ENCODE measurements around the gene TPRG1L.
A peak's percentile ranks its signal among the peaks of the same experiment; 100 is the strongest.

The TPRG1L gene

DNA sequence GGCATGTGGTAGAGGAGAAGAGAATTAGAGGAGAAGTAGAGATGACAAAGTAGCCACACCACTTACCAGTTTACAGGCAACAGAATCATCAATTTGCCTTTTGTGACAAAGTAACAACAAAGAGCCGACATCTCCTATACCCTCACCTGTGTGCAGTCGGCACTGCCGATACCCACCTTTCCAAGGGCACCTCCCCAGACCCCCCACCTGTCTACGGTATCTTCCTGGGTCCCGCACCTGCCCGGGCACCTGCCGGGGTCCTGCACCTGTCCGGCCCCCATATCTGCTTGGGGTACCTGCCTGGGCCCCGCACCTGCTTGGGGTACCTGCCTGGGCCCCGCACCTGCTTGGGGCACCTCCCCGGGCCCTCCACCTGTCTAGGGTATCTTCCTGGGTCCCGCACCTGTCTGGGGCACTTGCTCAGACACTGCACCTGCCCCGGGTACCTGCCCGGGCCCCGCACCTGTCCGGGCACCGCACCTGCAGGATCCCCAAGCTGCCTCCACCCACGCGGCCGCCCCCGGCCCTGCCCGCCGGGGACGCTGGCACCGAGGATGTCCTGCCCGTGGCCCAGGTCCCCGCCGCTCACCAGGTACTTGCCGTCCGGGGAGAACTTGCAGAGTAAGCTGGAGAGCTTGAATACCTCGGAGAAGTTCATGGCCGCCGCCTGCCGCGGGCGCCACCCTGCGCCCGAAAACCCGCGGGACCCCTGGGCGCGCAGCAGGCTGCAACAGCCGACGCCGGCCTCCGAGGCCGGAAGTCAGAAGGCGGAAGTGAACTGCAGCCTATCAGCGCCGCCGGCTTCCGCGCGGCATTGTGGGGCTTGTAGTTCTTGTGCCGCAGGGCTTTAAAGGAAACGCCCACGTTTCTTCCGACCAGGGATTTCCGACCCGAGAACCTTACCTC lies 24.8 kb downstream of the TPRG1L start, which contains the start of gene WRAP73:
WRAP73 (minus strand) TSS at position 762 of the 906 bp plus-strand sequence; CDS start at position 658, 104 bp downstream.
- peak; percentile 82 for DNase-seq

DNA sequence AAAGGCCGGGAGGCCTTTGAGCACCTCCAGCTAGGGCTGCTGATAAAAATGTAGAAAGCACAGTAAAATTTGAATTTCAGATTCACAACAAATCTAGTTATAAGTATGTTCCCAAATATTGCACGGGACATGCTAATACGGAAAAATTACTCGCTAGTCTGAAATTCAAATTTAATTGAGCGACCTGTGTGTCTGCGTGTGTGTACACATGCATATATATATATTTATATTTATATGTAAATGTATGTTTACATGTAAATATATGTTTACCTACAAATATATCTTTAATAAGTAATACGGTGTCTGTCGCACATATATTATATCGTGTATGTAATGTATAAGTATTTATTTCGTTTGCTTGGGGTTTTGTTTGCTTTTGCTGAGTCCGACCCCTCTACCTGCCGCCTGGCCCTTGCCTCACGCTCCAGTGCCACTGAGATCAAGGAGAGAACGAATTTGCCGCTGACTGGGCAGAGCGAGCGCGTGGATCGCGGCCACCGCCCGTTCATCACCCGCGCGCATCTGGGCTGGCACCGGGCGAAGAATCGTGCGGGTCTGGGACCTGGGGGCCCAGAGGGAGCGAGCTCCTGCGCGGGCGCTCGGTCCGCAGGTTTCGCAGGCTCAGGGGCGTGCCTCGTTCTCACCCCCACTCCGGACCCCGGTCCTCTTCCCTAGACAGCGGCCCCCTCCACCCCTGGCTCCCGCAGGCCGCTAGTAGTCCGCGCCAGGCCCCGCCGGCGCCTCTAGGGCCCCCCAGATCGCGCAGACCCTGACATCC lies 25.6 kb downstream of the TPRG1L start:
- no peak for DNase-seq

DNA sequence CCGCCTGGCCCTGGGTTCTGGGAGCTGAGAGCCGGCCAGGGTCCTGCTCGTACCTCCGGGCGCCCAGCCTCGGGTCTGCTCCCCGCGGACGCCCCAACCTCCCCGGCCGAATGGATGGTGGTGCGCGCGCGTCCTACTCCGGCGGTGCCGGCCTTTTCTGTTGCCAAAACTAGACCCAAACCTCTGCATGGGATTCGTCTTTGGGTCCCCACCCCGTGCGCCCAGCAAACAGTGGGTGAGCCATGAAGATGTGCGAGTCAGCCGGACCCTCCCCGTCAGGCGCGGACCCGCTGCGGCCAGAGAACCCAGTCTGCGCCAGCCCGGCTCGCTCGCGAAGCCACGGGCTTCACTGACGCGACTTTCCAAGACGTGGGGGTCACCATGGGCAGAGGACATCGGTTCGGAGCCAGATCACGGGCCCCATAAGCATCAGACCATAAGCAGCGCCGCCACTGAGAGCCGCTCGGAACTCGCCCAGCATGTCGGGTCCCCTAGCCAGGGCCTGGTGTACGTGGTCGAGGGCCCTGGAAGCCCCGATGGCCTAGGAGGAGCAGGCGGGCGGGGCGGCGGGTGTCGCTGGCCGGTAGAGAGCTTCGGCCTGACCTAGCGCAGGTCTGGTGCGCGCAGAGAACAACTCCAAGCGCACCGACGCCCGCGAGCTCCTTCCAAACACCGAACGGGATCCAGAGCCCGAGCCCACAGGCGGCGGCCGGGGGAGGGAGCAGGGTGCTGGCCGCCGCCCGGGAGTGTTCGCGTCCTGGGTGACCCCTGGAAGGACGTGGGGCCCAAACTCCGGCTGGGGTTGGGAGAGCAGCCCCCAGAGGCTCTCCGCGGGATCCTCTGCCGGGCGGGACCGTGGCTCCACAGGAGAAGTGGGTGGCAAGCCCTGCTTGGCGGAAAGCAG lies 26.5 kb downstream of the TPRG1L start:
- DNase-seq = no peak

DNA sequence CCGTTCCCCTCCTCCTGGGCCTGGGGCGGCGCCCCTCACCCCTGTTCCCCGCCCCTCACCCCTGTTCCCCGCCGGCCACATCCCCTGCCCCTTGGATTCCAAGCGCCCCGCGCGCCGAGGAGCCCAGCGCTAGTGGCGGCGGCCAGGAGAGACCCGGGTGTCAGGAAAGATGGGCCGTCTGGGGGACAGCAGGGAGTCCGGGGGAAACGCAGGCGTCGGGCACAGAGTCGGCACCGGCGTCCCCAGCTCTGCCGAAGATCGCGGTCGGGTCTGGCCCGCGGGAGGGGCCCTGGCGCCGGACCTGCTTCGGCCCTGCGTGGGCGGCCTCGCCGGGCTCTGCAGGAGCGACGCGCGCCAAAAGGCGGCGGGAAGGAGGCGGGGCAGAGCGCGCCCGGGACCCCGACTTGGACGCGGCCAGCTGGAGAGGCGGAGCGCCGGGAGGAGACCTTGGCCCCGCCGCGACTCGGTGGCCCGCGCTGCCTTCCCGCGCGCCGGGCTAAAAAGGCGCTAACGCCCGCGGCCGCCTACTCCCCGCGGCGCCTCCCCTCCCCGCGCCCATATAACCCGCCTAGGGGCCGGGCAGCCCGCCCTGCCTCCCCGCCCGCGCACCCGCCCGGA lies 27.2 kb downstream of the TPRG1L start, which contains the start of gene TP73:
TP73 (plus strand) TSS at position 587 of the 618 bp plus-strand sequence. CDS start 29,850 bp downstream, outside the sequence.
- DNase-seq = no peak

DNA sequence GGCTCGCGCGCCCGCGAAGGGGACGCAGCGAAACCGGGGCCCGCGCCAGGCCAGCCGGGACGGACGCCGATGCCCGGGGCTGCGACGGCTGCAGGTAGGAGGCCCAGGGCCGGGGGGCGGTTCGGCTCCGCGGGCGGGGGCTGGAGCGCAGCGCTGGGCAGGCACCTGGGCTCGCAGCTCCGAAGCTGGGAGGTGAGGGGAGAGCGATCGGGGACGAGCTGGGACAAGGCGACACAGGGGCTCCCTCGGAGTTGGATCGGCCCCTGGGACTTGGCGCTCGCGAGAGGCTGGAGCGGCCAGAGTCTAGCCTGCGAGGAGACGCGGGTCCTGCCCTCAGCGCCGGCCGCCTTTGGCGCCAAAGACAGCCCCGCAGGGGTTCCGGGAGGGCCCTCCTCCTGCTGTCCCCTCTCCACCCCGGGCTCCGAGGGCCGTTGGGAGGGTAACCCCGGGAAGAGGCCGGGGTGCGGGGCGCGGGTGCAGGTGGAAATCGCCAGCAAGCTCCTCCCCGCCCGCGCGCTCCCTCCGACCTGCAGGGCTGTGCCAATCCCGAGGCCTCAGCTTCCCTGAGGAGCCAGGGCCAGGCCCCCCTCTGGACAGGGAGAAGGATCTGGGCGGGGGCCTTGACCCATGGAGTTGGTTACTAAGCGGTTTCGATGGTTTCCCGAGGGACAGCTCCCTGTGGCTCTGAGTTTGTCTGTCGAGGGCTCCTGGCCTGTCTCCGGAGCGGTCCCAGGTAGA lies 27.9 kb downstream of the TPRG1L start:
- no peak for DNase-seq

DNA sequence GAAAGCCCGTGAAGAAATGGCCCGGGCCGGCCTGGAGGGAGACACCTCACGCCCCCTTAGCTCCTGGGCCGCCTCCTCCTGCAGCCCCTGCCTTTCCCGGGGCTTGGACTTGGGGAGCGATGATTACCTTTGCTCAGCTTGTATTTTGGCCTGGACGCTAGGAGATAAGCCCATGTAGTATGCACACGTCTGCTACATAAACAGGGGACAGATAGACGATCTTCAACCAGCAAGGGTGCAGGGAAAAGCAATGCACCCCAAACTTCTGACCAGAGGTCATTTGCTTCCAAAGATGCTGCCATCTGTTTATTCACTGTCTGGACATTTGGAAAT lies 28.4 kb downstream of the TPRG1L start:
- no peak for DNase-seq

DNA sequence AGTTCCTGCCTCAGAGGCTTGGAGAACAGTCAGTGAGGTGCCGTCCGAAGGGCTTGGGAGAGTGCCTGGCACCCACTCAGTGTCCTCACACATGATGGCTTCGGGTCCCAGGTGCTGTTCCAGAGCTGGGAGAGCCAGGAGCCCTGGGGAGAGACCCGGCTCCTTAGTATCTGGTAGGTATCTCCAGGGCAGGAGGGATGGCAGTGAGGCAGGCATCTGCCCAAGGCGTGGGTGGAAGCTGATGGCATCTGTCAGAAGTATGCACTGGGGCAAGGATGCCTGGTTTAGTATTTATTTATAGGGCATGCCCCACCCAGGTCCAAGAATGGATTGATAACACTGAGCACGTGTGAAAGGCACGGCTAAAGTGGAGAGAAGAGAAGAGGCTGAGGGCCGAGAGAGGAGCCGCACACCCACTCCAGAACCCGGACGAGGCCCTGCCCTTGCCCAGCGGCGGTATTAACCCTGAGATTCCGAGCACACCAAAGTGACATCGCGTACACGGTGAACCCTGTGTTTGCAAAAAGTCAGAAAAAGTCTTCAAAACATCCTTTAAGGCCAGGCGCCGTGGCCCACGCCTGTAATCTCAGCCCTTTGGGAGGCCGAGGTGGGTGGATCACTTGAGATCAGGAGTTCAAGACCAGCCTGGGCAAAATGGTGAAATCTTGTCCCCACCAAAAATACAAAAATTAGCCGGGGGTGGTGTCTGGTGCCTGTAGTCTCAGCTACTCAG lies 29.9 kb downstream of the TPRG1L start:
- no peak for DNase-seq

DNA sequence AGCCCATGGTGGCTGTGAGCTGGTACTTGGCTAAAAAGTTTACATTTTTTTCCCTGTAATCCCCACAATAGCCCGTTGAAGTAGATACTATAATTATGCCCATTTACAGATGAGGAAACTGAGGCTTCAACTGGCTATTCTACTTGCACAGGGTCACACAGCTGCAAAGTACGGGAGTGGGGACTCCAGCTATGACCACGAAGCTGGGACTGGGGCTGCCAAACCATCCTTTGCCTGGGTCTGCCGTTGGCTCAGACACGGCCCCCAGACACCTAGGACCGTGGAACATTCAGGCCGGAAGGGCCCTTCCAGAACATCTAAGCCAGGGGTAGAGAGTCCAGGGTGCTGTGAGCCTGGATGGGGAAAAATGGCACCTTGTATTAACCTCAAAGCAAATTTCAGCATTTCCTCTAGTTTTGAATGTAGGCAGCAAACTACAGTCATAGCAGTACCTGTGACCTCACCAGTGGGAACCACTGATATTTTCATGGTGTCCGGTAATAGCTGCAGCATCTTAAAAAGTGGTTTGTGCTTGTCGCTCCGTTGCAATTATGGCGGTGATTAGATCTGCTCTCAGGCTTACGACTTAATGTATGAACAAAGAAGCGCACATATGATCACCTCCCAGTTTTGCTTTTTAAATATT lies 31.8 kb downstream of the TPRG1L start:
- DNase-seq = no peak

DNA sequence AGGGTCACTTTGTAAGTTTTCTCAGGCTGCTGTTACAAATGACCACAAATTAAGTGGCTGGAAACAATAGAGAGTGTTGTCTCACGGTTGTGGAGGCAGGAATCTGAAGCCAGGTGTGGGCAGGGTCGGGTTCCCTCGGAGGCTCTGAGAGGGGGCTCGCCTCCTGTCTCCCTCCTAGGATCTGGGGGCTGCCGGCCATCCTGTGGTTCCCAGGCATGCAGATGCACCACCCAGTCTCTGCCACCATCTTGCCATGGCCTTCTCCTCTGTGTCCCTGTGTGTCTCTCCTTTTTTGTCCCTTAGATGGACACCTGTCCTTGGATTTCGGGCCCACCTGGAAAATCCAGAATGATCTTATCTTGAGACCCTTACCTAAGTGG lies 32.3 kb downstream of the TPRG1L start:
- no peak for DNase-seq

DNA sequence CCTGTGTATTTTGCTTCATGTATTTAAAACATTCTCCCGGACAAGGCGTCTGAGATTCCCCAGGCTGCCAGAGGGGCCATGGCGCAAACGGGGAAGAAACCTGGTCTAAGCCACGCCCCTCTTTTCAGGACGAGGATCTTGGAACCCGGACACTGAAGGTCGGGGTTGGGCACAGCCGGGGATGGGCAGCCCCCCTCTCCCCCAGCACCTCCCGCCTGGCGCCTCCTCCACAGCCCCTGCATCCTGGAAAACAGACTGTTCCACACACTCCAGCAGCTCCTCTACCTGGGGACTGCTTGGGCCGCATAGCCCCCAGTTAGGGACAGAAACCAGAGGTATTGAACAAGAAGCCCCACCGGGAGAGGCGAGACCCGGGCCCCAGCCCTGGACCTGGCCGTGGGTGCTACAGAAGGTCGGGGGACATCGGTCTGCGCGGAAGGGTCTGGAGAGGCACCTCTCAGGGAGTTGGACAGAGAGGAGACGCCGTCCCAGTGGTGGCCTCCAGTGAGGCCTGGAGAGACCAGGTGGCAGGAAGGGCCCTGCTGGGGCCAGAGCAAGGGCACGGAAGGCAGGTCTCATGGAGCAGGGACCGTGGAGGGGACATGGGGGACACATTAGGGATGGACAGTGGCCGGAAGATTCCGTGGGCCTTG lies 32.9 kb downstream of the TPRG1L start:
- no peak for DNase-seq

DNA sequence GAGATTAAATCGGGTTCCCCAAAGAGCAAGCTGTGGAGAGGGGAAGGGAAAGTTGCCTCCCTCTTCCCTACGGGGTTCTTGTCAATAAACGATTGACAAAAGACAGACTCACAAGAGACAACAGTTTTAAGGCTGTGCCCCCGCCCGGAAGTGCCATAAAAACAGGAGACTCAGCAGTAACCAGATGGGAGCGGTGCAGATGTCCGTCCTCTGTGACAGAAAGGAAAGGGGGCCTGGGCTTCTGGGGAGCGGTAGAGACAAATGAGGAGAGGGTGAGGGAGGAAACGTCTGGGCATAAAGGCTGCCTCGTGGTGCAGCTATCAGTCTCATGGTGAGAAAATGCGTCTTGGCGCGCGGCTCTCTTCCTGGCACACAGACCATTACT lies 33.4 kb downstream of the TPRG1L start:
- no peak for DNase-seq

DNA sequence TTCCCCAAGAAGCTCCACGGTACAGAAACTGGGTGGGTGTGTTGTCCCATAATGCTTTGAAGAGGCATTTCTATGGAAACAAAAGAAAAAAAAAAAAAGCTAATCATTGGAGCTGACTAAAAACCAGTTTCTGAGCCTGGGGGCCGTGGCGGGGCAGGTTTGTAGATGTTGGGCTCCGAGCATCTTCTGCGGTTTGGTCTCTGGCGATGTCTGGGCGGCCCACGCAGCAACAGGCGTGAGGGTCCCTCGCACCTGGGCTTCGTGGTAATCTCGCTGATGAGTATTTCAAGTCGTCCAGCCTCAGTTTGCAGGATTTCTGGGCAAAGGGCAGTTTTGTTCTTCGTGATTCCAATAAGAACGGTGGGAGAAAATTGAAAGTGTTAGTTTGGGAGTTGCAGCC lies 34.3 kb downstream of the TPRG1L start:
- DNase-seq = no peak

DNA sequence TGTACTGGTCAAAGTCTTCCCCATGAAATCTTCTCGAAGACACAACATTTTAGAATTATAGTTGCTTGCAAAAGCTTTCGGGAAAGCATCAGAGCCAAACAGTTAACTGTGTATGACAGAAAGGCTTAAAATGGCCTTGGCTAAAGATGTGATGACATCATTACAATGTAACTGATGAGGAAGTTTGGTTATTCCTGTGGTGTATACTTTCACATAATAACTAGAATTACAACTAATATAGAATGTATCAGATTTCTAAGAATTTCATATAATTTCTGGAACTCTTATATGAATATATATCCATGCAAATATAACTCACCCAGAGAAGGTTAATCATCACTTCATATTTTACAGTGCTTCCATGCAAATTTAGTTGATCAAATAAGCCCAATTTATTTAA lies 35.9 kb downstream of the TPRG1L start:
- DNase-seq = no peak

DNA sequence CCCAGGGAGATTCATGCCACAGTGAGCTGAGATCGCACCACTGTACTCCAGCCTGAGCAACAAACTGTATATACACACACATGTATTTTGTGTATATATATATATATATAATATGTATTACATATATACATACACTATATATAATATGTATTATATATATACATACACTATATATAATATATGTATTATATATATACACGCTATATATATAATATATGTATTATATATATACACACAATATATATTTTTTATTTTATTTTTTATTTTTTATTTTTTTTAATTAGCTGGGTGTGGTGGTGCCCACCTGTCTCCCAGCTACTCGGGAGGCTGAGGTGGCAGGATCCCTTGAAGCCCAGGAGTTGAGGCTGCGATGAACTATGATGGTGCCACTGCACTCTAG lies 36.8 kb downstream of the TPRG1L start:
- DNase-seq = no peak

DNA sequence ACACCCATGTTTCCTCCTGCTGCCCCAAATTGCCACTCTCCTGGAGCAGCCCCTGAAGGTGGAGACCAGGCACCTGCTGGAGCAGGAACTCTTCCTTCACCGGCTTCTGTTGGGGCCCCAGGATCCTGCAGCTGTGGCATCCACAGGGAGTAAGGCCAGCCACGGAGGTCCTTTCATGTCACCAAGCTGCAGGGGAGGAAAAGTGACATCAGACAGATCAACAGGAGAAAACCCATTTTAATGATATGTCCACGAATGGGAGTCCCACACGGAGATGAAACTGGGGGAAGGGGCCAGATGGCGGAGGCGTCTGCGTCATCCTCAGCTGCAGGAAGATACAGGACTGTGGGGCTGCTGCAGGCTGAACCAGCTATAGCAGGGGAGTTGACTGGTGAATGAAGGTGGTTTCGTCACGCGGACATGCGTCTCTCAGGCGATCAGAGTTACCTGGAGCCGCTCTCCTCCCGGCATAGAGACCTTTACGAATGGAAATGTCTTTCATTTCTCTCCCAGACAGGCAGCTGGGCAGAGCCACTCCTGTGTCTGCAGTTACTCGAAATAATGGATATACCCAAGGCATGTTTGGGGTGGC lies 37.4 kb downstream of the TPRG1L start:
- no peak for DNase-seq

DNA sequence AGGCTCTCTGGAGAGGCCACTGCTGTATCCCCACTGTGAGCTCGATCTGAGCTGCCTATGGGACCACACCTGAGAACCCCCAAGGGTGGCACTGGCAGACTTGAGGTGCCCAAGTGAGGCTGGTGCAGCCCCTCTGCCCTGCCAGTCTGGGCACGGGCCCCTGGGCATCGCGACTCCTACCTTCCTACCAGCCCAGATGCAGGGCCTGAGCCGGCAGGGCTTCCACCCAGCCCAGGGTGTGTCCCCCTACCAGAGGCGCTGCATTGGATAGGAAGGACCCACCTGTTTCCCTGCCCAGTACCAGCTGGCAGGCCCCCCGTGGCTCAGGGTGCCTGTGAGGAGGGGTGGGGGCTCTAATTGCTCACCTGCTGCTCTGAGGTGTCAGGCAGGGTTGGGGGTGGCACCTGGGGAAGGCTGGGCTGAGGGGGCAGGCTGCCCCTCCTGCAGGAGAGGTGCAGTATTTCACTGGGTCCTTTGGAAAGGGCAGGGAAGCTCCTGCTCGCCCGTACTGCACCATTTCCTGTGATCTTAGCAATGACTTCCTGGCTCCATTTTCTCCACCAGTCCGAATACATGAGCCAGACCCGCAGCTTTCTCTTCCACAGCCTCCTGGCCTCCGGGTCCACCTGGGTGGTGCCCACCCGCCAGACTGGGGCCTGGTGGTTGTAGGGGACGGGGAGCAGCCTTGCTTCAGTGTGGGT lies 39.3 kb downstream of the TPRG1L start:
- DNase-seq = no peak

DNA sequence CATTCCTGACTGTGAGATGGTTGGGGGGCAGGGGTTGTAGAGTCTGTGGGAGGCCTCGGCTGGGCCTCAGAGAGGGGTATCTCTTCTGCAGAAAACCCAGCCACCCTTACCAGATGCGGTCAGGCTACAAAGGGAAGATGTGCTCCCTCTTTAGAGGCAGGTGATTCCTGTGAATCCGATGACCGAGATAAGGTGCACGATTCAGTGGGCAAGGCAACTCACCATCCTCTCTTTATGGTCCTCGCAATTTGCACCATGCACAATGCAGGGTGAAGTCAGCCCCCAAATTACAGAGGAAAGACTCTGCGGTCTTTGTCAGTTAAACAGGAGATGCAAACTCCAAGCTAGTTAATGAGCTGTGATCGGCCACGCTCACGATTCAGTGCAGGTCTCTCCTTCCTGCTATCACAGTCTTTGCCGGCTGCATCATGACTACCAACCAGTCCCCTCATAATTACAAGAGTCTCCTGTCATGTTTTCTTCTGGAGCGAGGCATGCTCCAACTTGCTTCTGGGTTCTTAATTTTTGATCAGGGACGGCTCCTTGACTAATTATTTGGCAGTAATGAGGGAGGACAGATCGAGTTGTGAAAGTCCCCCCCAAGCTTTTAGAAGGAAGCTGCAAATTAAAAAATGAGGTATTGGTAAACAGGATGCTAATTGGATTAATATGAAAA lies 40.0 kb downstream of the TPRG1L start:
- DNase-seq = no peak

DNA sequence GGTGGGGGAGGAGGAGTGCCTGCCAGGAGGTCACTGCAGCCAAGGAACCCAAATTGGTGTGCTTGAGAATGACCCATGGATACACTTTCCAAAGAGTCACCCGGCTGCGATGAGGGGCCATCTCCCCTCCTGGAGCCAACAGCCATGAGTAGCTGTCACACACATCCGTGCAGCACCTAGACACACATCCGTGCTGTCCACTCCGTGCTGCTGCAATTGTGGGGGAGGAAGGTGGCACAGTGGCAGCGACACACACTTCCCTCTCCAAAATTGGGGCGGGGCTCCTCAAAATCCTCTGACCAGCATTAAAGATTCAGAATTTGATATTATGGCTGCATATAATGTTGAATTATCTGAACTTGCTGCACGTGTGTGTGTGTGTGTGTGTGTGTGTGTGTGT lies 43.3 kb downstream of the TPRG1L start:
- no peak for DNase-seq

All from NCI-H1694 (cell line).